Measurements from ENCODE around the gene AP2M1.
"Not testable (repeated sequence)": the region's sequence is repeated elsewhere in the genome, so short reads cannot be mapped to it uniquely, and the experiment has no call there.

The AP2M1 gene

GRCh38 chr3:184174646-184175492 is at the start of gene AP2M1:
Gene AP2M1, plus strand, starts transcription at chr3:184174855. Its CDS starts 2,139 bp downstream, at chr3:184176994.
- peak; percentile 100 for DNase-seq

GRCh38 chr3:184126006-184126405 is 48.6 kb upstream of the AP2M1 start:
- DNase-seq, result no peak

- peak; percentile 37 for DNase-seq
Observed at GRCh38 chr3:184129012-184129411, 45.6 kb upstream of the AP2M1 start.

- no peak for DNase-seq
Observed at GRCh38 chr3:184132945-184133344, 41.7 kb upstream of the AP2M1 start.

- peak; percentile 94 for DNase-seq
Observed at GRCh38 chr3:184133840-184134745, 40.6 kb upstream of the AP2M1 start.

- peak; percentile 75 for DNase-seq
Observed at GRCh38 chr3:184134746-184135148, 39.9 kb upstream of the AP2M1 start.

GRCh38 chr3:184135149-184135910 is 39.3 kb upstream of the AP2M1 start, which contains the start of gene EIF2B5:
Gene EIF2B5, plus strand, starts transcription at chr3:184135358. Its CDS starts 28 bp downstream, at chr3:184135386.
- DNase-seq, result peak; percentile 99

GRCh38 chr3:184135911-184136260 is 38.8 kb upstream of the AP2M1 start:
- no peak for DNase-seq

- no peak for DNase-seq
Observed at GRCh38 chr3:184140436-184140835, 34.2 kb upstream of the AP2M1 start.

- no peak for DNase-seq
Observed at GRCh38 chr3:184142199-184142598, 32.5 kb upstream of the AP2M1 start.

- no peak for DNase-seq
Observed at GRCh38 chr3:184143327-184143726, 31.3 kb upstream of the AP2M1 start.

GRCh38 chr3:184144505-184144904 is 30.1 kb upstream of the AP2M1 start:
- no peak for DNase-seq

GRCh38 chr3:184145111-184145524 is 29.5 kb upstream of the AP2M1 start:
- DNase-seq, result peak; percentile 48

GRCh38 chr3:184145751-184146270 is 28.8 kb upstream of the AP2M1 start:
- no peak for DNase-seq

- DNase-seq, result no peak
Observed at GRCh38 chr3:184148076-184148475, 26.6 kb upstream of the AP2M1 start.

GRCh38 chr3:184149123-184149522 is 25.5 kb upstream of the AP2M1 start:
- DNase-seq, result no peak

- DNase-seq, result not testable (repeated sequence)
Observed at GRCh38 chr3:184149770-184150169, 24.9 kb upstream of the AP2M1 start.

GRCh38 chr3:184154885-184155643 is 19.6 kb upstream of the AP2M1 start, which contains the start of gene DVL3:
Gene DVL3, plus strand, starts transcription at chr3:184155377. Its CDS starts 259 bp downstream, at chr3:184155636.
- peak; percentile 83 for DNase-seq

- peak; percentile 63 for DNase-seq
Observed at GRCh38 chr3:184155644-184156521, 18.8 kb upstream of the AP2M1 start.

- DNase-seq, result peak; percentile 52
Observed at GRCh38 chr3:184156522-184156955, 18.1 kb upstream of the AP2M1 start.

- no peak for DNase-seq
Observed at GRCh38 chr3:184157206-184157605, 17.4 kb upstream of the AP2M1 start.

Measured in NCI-H146 (cell line).